ENCODE results near the gene CEP70.

- TF ChIP-seq PHF8 (IDR thresholded peaks at IDR 0.05; ENCODE audit: borderline replicate concordance, low read depth) (no peak), SMC3 (IDR thresholded peaks at IDR 0.05) (no peak), KDM1A (IDR thresholded peaks at IDR 0.05; ENCODE audit: low read depth) (no peak), POLR2A (IDR thresholded peaks at IDR 0.05; ENCODE audit: low read length) (no peak)
These were observed 86.5 kb downstream of the CEP70 start for GRCh38 chr3:138507524-138507923.
